ENCODE data around the gene KTN1.

DNA sequence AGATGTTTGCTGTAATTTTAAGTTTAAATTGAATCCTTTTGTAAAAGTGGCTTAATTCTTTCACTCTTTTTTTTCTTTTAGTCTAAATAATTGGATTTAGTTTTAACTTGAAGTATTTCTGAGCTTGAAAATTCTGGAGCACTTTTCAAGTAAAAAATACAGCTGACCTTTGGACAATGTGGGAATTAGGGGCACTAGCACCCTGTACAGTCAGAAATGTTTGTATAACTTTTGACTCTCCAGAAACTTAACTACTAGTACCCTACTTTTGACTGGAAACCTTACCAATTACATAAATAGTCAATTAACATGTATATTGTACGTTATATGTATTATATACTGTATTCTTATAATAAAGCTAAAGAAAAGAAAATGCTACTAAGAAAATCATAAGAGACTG is 7.8 kb downstream of the KTN1 start:
- TF ChIP-seq GATA2 (IDR thresholded peaks at IDR 0.05; ENCODE audit: low read depth, low read length) (no peak), GATA3 (IDR thresholded peaks at IDR 0.05; ENCODE audit: low read depth, low read length) (no peak)

All from SH-SY5Y (cell line).